Activated naive CD8-positive, alpha-beta T cell treated with anti-CD3 and anti-CD28 coated beads, Interleukin-2, amount 50 U/mL, for 24 hours (primary cell): ENCODE results near the gene ELN.
A peak's percentile ranks its signal among the peaks of the same experiment; 100 is the strongest.

Experiments
- ATAC-seq: fragments of 150-1000 bp; cut with Tn5 transposase; one replicate; pipeline ENCODE4 v1.10.0; 2021
- DNase-seq: peaks from one replicate; pipeline ENCODE4 v3.0.0; 2021
- H3K27ac Mint-ChIP-seq: one replicate; pipeline ENCODE4 v1.8.0; 2021; ENCODE audit warnings: mild to moderate bottlenecking, mixed read lengths
- H3K27me3 Mint-ChIP-seq: one replicate; pipeline ENCODE4 v1.8.0; 2021; ENCODE audit warnings: mixed read lengths
- H3K36me3 Mint-ChIP-seq: one replicate; pipeline ENCODE4 v1.8.0; 2021; ENCODE audit warnings: low read depth, mixed read lengths
- H3K4me1 Mint-ChIP-seq: one replicate; pipeline ENCODE4 v1.8.0; 2021; ENCODE audit warnings: mixed read lengths
- H3K4me3 Mint-ChIP-seq: one replicate; pipeline ENCODE4 v1.8.0; 2021; ENCODE audit warnings: mild to moderate bottlenecking, moderate library complexity, mixed read lengths
- H3K9me3 Mint-ChIP-seq: one replicate; pipeline ENCODE4 v1.8.0; 2021; ENCODE audit warnings: mixed read lengths

ELN gene

DNA sequence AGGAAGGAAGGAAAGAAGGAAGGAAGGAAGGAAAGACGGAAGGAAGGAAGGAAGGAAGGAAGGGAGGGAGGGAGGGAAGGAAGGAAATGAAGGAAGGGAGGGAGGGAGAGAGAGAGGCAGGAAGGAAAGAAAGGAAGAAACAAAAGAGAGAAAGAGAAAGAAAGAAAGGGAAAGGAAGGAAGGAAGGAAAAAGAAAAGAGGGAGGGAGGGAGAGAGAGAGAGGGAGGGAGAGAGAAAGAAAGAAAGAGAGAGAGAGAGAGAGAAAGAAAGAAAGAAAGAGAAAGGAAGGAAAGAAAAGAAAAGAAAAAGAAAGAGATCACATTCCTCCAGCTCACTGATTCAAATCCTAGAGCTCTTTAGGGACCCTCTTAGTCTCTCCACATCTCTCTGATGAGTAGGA lies 24.7 kb downstream of the ELN start:
- no peak overlapping the region for H3K27ac Mint-ChIP-seq
- DNase-seq (no peak), ATAC-seq (no peak)
- H3K9me3 Mint-ChIP-seq, result no peaks in the 10 kb centered on the region
- no peaks in the 10 kb centered on the region for H3K4me1 Mint-ChIP-seq
- H3K36me3 Mint-ChIP-seq, result no peaks in the 10 kb centered on the region
- no peak overlapping the region for H3K4me3 Mint-ChIP-seq
- H3K27me3 Mint-ChIP-seq, result peaks cover 5% of the 10 kb centered on the region

DNA sequence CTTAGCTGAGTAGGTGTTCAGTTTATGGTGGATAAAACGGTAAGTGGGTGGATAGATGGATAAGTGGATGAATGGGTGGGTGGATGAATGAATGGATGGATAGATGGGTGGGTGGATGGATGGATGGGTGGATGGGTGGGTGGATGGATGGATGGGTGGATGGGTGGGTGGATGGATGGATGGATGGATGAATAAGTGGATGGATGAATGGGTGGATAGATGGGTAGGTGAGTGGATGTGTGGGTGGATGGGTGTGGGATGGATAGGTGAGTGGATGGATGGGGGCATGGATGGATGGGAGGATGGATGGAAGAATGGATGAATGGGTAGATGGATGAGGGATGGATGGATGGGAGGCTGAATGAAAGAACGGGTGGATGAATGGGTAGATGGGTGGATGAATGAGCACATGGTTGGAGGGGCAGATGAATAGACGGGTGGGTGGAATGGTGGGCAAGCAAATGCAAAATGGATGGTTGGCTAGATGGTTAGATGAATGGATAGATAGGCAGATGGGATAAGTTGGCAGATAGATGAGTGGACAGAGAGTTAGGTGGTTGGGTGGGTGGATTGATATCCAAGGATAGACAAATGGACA lies 25.7 kb downstream of the ELN start:
- no peak overlapping the region for H3K4me3 Mint-ChIP-seq
- DNase-seq (no peak), ATAC-seq (no peak)
- H3K4me1 Mint-ChIP-seq, result no peaks in the 10 kb centered on the region
- H3K9me3 Mint-ChIP-seq, result no peaks in the 10 kb centered on the region
- H3K27me3 Mint-ChIP-seq, result peaks cover 11% of the 10 kb centered on the region
- no peaks in the 10 kb centered on the region for H3K36me3 Mint-ChIP-seq
- no peak overlapping the region for H3K27ac Mint-ChIP-seq

DNA sequence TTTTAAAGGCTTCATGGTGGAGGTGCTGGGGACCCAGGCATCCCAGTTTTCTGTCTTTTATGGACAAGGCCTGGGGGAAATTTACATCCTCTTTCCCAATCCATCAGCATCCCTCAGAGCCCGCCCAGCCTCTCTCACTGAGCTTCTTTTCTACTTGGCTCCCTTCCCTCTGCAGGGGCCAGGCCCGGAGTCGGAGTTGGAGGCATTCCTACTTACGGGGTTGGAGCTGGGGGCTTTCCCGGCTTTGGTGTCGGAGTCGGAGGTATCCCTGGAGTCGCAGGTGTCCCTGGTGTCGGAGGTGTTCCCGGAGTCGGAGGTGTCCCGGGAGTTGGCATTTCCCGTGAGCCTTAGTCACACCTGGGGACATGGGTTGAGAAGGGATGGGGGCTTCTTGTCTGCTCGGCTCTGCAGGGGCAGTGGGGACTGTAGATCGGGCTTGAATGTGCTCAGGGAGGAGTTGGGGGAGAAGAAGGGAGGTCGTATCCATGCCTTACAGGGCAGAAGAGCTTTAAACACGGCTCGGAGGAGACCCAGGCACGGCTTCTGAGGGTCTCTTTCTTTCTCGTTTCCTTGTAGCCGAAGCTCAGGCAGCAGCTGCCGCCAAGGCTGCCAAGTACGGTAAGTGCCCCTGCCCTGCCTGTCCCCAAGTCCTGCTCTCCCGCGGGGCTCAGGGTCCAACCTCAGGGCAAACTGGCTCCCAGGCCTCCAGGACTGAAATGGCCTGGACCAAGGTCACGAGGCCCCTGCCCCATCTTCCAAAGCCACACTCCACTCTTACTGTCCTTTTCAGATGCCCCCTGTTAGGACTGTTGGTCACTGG lies 28.3 kb downstream of the ELN start:
- no peaks in the 10 kb centered on the region for H3K9me3 Mint-ChIP-seq
- no peaks in the 10 kb centered on the region for H3K4me1 Mint-ChIP-seq
- H3K36me3 Mint-ChIP-seq, result no peaks in the 10 kb centered on the region
- DNase-seq (no peak), ATAC-seq (no peak)
- no peak overlapping the region for H3K27ac Mint-ChIP-seq
- peaks cover 11% of the 10 kb centered on the region for H3K27me3 Mint-ChIP-seq
- H3K4me3 Mint-ChIP-seq, result no peak overlapping the region

DNA sequence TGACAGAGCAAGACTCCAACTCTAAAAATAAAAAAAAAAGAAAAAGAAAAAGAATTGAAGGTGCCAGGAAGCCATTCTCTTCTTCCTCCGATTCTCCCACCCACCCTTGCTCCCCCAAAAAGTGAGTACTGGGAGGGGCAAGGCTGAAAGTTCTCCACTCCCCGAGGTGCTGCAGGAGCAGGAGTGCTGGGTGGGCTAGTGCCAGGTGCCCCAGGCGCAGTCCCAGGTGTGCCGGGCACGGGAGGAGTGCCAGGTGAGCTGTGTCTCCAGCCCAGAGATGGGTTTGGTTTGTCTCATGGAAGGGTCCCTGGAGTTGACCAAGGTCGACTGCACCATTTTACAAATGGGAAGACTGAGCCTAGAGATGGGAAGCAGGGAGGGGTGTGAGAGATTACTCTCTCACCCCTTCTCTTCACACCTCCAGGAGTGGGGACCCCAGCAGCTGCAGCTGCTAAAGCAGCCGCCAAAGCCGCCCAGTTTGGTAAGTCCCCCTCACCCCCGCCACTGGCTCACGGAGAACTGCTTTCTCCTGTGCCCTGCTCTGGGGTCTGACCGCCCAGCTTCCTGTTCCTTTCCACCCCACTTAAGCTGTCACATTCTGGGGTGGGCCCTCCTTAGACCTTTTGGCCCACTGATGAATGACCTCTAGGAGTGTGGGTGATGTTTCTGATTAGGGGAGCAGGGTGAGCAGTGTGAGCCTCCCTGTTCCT lies 29.4 kb downstream of the ELN start:
- H3K27ac Mint-ChIP-seq, result no peak overlapping the region
- ATAC-seq (no peak), DNase-seq (no peak)
- no peaks in the 10 kb centered on the region for H3K9me3 Mint-ChIP-seq
- H3K4me3 Mint-ChIP-seq, result no peak overlapping the region
- H3K27me3 Mint-ChIP-seq, result peaks cover 10% of the 10 kb centered on the region
- peaks cover 6% of the 10 kb centered on the region for H3K4me1 Mint-ChIP-seq
- H3K36me3 Mint-ChIP-seq, result no peaks in the 10 kb centered on the region

DNA sequence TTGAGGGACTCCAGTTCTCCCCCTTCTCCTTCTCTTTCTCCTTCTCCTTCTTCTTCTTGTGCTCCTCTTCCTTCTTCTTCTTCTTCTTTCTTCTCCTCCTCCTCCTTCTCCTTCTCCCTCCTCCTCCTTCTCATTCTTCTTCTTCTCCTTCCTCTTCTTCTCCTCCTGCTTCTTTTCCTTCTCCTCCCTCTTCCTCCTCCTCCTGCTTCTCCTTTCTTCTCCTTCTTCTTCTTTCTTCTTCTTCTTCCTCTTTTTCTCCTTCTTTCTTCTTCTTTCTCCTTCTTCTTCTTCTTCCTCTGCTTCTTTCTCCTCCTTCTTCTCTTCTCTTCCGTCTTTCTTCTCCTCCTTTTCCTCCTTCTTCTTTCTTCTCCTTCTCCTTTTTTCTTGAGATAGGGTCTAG lies 30.0 kb downstream of the ELN start:
- no peak overlapping the region for H3K27ac Mint-ChIP-seq
- DNase-seq, result no peak
- H3K4me1 Mint-ChIP-seq, result peaks cover 6% of the 10 kb centered on the region
- no peaks in the 10 kb centered on the region for H3K9me3 Mint-ChIP-seq
- ATAC-seq, result no peak
- H3K36me3 Mint-ChIP-seq, result no peaks in the 10 kb centered on the region
- no peak overlapping the region for H3K4me3 Mint-ChIP-seq
- peaks cover 9% of the 10 kb centered on the region for H3K27me3 Mint-ChIP-seq

DNA sequence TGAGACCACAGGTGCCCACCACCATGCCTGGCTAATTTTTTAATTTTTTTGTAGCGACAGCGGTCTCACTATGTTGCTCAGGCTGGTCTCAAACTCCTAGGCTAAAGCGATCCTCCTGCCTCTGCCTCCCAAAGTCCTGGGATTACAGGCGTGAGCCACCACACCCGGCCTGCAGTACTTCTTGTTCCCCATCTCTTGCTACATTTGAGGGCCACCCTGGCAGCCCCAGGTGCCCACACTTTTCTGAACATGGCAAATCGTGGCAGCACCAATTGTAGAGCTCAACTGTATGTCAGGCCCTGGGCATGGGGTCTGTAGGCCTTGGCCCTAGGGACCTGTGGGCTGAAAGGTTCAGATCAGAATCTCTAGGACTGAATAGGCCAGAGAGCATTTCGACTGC lies 30.5 kb downstream of the ELN start:
- peaks cover 9% of the 10 kb centered on the region for H3K27me3 Mint-ChIP-seq
- no peak overlapping the region for H3K27ac Mint-ChIP-seq
- no peak overlapping the region for H3K4me3 Mint-ChIP-seq
- H3K4me1 Mint-ChIP-seq, result peaks cover 6% of the 10 kb centered on the region
- no peak for ATAC-seq
- H3K36me3 Mint-ChIP-seq, result no peaks in the 10 kb centered on the region
- no peak for DNase-seq
- no peaks in the 10 kb centered on the region for H3K9me3 Mint-ChIP-seq

DNA sequence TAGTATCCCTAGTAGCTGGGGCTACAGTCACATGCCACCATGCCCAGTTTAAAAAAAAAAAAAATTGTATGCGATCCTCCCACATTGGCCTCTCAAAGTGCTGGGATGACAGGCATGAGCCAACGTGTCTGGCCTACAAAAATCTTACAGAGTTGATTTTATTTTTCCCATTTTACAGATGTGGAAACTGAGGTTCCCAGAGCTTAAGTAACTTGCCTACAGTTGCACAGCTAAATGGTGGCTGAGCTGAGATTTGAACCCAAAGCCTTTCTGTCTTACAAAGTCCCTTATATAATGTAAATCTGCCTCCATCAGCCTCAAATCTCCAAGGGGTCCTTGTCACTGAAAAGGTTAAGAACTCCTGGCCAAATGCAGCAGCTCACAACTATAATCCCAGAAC lies 31.1 kb downstream of the ELN start:
- Mint-ChIP-seq H3K4me1 (peaks cover 6% of the 10 kb centered on the region), H3K4me3 (no peak overlapping the region), H3K9me3 (no peaks in the 10 kb centered on the region), H3K27me3 (peaks cover 6% of the 10 kb centered on the region), H3K27ac (no peak overlapping the region), H3K36me3 (no peaks in the 10 kb centered on the region)
- ATAC-seq, result no peak
- DNase-seq, result no peak

DNA sequence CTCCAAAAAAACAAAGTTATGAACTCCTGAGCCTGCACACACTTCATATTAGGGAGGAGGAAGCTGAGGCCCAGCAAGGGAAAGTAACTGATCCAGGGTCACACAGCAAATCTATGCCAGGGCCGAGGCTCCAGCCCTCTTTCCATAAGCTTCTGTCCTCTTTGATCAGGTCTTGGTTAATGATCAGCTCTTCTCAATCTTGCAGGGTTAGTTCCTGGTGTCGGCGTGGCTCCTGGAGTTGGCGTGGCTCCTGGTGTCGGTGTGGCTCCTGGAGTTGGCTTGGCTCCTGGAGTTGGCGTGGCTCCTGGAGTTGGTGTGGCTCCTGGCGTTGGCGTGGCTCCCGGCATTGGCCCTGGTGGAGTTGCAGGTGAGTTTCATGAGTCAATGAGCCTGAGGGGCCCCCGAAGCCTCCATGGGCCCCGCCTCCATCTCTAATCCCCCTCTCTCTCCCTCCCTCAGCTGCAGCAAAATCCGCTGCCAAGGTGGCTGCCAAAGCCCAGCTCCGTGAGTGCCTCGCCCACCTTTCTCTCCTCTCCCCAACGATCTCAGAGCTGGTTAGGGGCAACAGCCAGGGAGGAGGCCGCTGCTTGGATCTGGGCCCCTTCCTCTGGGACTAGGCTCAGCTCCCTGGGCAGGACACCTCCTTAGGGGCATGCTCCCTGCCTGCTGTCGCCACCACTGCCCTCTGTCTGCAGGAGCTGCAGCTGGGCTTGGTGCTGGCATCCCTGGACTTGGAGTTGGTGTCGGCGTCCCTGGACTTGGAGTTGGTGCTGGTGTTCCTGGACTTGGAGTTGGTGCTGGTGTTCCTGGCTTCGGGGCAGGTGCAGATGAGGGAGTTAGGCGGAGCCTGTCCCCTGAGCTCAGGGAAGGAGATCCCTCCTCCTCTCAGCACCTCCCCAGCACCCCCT lies 32.0 kb downstream of the ELN start:
- Mint-ChIP-seq H3K27ac (no peak overlapping the region), H3K27me3 (peaks cover 6% of the 10 kb centered on the region), H3K36me3 (no peaks in the 10 kb centered on the region), H3K4me3 (no peak overlapping the region), H3K9me3 (no peaks in the 10 kb centered on the region), H3K4me1 (peaks cover 6% of the 10 kb centered on the region)
- no peak for DNase-seq
- no peak for ATAC-seq

DNA sequence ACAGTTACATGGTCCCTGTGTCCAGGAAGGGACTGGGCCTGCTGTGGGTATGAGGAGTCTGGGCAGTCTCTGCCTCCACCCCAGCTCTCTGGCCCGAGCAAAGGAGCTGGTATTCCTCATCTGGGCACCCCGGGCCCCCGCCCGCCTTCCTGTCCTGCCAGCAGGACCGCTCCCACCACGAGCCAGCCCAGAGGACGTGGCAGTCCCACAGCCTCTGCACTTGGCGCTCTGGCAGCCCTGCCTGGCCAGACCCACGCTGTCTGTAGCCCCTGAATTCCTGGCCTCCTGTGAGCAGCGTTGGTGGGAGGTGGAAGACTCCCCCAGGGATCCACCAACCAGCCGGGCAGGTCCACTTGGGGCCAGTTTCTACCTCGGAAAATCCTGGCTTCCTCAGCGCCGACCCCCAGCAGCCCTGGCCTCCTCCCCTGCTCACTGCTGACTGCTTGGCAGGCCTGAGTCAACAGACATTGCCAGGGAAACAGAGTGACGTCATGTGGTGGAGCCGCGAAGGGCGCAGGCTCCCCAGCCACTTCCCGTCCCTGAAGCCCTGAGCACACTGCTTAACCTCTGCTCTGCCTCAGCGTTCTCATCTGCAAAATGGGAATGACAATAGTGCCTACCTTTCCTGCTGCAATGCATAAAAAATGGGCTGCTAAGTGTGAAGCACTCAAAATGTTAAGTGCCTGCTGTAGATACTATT lies 34.0 kb downstream of the ELN start:
- H3K4me3 Mint-ChIP-seq, result peak overlapping the region; percentile 29
- no peaks in the 10 kb centered on the region for H3K9me3 Mint-ChIP-seq
- no peaks in the 10 kb centered on the region for H3K36me3 Mint-ChIP-seq
- ATAC-seq (peak; percentile 86), DNase-seq (peak; percentile 59)
- H3K27me3 Mint-ChIP-seq, result peaks cover 6% of the 10 kb centered on the region
- peak overlapping the region; percentile 59 for H3K27ac Mint-ChIP-seq
- H3K4me1 Mint-ChIP-seq, result peaks cover 6% of the 10 kb centered on the region

DNA sequence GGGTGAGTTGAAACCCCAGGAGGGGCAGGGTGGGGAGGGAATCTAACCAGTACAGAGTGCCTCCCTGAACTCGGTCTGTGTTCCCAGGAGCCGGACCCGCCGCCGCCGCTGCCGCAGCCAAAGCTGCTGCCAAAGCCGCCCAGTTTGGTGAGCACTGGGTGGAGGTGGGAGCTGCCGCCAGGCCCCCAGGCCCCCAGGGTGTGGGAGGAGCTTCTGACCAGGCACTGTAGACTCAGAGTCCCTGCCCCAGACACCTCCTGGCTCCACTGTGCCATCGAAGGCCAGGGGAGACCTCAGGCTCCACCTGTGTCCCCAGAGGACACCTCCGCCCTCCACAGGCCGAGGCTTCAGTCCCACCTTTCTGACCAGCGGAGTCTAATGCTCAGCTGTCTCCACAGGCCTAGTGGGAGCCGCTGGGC lies 35.3 kb downstream of the ELN start:
- ATAC-seq (no peak), DNase-seq (no peak)
- H3K36me3 Mint-ChIP-seq, result no peaks in the 10 kb centered on the region
- H3K9me3 Mint-ChIP-seq, result no peaks in the 10 kb centered on the region
- peaks cover 6% of the 10 kb centered on the region for H3K4me1 Mint-ChIP-seq
- H3K4me3 Mint-ChIP-seq, result no peak overlapping the region
- H3K27ac Mint-ChIP-seq, result no peak overlapping the region
- H3K27me3 Mint-ChIP-seq, result peaks cover 1% of the 10 kb centered on the region

DNA sequence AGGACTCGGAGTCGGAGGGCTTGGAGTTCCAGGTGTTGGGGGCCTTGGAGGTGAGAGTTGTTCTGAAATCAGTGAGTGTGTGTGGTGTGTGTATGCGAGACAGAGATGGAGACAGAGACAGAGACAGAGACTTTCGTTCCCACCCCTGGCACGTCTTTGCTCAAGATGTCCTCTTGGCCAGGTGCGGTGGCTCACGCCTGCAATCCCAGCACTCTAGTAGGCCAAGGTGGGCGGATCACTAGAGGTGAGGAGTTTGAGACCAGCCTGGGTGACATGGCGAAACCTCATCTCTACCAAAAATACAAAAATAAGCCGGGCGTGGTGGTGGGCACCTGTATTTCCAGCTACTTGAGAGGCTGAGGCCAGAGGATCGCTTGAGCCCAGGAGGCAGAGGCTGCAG lies 35.7 kb downstream of the ELN start:
- Mint-ChIP-seq H3K27ac (no peak overlapping the region), H3K36me3 (no peaks in the 10 kb centered on the region)

DNA sequence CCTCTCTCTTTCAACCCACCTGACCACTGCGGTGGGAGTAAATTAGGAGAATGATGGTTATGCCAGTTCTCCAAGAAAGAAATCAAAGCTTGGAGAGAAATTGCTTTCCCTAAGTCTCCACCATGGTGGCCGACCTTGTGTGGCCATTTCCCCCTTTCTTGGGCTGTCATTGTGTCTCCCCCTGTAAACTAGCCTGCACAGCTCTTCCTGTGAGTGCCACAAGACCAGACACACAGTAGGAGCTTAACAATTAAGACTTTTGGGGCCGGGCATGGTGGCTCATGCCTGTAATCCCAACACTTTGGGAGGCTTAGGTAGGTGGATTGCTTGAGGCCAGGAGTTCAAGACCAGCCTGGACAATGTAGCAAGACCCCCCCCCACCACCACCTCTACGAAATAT lies 36.7 kb downstream of the ELN start:
- H3K36me3 Mint-ChIP-seq, result no peaks in the 10 kb centered on the region
- H3K4me3 Mint-ChIP-seq, result no peak overlapping the region
- ATAC-seq (no peak), DNase-seq (no peak)
- H3K27ac Mint-ChIP-seq, result no peak overlapping the region
- no peaks in the 10 kb centered on the region for H3K27me3 Mint-ChIP-seq
- no peaks in the 10 kb centered on the region for H3K9me3 Mint-ChIP-seq
- H3K4me1 Mint-ChIP-seq, result peaks cover 6% of the 10 kb centered on the region

More for the DNA sequence above, 35.7 kb downstream of the ELN start:
- ATAC-seq (no peak), DNase-seq (no peak)
- peaks cover 6% of the 10 kb centered on the region for H3K4me1 Mint-ChIP-seq
- H3K4me3 Mint-ChIP-seq, result no peak overlapping the region
- H3K27me3 Mint-ChIP-seq, result no peaks in the 10 kb centered on the region
- H3K9me3 Mint-ChIP-seq, result no peaks in the 10 kb centered on the region

DNA sequence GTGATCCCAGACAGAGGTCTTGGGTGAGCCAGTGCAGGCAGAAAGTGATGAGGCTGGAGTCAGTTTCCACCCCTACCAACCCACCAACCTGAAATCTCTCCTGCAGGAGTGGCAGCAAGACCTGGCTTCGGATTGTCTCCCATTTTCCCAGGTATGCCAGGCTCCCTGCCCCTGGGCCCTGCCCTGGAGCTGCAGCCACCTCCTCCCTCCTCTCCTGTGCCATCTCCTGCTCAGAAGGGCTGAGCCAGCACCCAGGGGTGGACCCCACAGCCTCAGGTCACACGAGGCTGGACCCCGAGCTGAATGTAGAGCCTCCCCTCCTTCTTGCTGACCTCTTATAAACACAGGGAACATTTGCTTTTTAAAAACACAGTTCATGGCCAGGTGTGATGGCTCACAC lies 38.7 kb downstream of the ELN start:
- H3K4me1 Mint-ChIP-seq, result peaks cover 6% of the 10 kb centered on the region
- H3K27me3 Mint-ChIP-seq, result no peaks in the 10 kb centered on the region
- no peak for ATAC-seq
- H3K9me3 Mint-ChIP-seq, result no peaks in the 10 kb centered on the region
- DNase-seq, result no peak
- no peaks in the 10 kb centered on the region for H3K36me3 Mint-ChIP-seq
- H3K27ac Mint-ChIP-seq, result no peak overlapping the region
- no peak overlapping the region for H3K4me3 Mint-ChIP-seq
